AG10803 (cell line): ENCODE data around the gene COX6B1.
A peak's percentile ranks its signal among the peaks of the same experiment; 100 is the strongest.

Experiments
- DNase-seq: peaks from one replicate; pipeline ENCODE4 v3.0.0; 2010; ENCODE audit warnings: low read depth
- H3K4me3 ChIP-seq: 2 replicates; pipeline ENCODE4 v1.5.1; 2011; ENCODE audit warnings: mild to moderate bottlenecking, low read length, control low read depth
- TF ChIP-seq, protein P1 (sequence below): conservative IDR thresholded peaks from 2 replicates; pipeline ENCODE4 v1.5.1; 2011; ENCODE audit warnings: mild to moderate bottlenecking, low read length, control low read depth, inconsistent platforms

Gene COX6B1

GRCh38 chr19:35612559-35613321, 35.4 kb upstream of the COX6B1 start, which contains the start of gene HAUS5:
Gene HAUS5, plus strand, starts transcription at chr19:35612735. Its CDS starts 60 bp downstream, at chr19:35612795.
- TF ChIP-seq, protein P1, sequence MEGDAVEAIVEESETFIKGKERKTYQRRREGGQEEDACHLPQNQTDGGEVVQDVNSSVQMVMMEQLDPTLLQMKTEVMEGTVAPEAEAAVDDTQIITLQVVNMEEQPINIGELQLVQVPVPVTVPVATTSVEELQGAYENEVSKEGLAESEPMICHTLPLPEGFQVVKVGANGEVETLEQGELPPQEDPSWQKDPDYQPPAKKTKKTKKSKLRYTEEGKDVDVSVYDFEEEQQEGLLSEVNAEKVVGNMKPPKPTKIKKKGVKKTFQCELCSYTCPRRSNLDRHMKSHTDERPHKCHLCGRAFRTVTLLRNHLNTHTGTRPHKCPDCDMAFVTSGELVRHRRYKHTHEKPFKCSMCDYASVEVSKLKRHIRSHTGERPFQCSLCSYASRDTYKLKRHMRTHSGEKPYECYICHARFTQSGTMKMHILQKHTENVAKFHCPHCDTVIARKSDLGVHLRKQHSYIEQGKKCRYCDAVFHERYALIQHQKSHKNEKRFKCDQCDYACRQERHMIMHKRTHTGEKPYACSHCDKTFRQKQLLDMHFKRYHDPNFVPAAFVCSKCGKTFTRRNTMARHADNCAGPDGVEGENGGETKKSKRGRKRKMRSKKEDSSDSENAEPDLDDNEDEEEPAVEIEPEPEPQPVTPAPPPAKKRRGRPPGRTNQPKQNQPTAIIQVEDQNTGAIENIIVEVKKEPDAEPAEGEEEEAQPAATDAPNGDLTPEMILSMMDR = no peak; the same call in 1 of the 2 replicates
- peak; percentile 85 for DNase-seq
- H3K4me3 ChIP-seq = peak within 1 kb of the TSS; percentile 89

DNA sequence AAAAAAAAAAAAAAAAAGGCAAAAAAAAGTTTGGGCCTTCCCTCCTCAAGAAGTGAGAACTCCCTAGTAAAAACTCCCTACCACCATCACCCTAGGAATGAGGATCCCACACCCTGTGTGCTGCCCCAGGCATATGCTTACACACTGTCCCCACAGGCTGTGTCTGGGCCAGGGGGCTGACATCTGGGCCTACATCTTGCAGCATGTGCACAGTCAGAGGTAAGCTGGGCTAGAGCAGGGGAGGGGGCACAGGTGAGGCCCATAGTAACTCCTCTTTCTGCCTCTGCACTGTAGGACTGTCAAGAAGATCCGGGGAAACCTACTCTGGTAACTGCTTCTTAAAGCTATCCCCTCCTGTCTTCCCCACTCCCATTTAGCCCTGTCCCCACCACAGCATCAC, 34.5 kb upstream of the COX6B1 start:
- DNase-seq = no peak
- TF ChIP-seq, protein P1 = no peak
- H3K4me3 ChIP-seq = no peak overlapping the region

GRCh38 chr19:35615036-35615435, 33.1 kb upstream of the COX6B1 start:
- DNase-seq = no peak
- H3K4me3 ChIP-seq = no peak overlapping the region
- TF ChIP-seq, protein P1 = no peak

GRCh38 chr19:35618857-35619256, 29.3 kb upstream of the COX6B1 start:
- DNase-seq = no peak
- H3K4me3 ChIP-seq = no peak overlapping the region
- TF ChIP-seq, protein P1 = no peak

- no peak for DNase-seq
- TF ChIP-seq, protein P1 = no peak
- H3K4me3 ChIP-seq = no peak overlapping the region
Observed at GRCh38 chr19:35619290-35619923, 28.7 kb upstream of the COX6B1 start.

DNA sequence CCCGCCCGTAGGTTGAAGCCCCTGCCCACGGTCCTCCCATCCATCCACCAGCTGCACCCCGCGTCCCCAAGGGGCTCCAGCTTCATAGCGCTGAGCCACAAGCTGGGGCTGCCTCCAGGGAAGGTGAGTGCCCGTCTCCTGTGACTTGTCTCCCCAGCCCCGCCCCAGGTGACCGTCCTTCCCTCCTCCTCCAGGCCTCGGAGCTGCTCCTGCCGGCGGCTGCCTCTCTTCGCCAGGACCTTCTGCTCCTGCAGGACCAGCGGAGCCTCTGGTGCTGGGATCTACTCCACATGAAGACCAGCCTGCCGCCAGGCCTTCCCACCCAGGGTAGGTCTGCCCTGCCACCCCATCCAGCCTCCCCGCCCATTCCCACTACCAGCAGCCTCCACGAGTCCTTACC, 28.1 kb upstream of the COX6B1 start:
- DNase-seq = no peak
- TF ChIP-seq, protein P1 = no peak
- no peak overlapping the region for H3K4me3 ChIP-seq

DNA sequence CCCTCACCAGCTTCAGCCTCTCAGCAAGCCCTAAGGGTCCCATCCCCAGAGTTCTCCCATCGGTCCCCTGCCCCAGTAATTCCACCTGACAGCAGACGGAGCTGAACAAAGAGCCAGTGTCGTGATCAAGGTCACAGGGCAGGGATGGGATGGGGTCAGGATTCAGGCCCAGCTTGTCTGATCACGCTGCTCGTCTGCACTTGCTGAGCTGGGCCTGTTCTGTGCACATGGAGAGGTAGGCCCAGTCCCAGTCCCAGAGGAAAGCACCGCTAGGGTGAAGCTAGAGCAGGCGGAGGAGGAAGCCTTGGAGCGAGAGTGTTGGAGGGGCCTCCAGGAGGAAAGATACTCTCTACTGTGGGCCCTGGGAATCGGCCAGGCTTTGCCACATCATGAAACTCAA, 26.4 kb upstream of the COX6B1 start:
- DNase-seq = no peak
- H3K4me3 ChIP-seq = no peak overlapping the region
- TF ChIP-seq, protein P1 = no peak
